ENCODE data around the gene GPR3.
"Not testable (repeated sequence)": the region's sequence is repeated elsewhere in the genome, so short reads cannot be mapped to it uniquely, and the experiment has no call there.

GPR3 gene

GRCh38 chr1:27374362-27375086 lies 17.9 kb upstream of the GPR3 start, which contains the start of gene FCN3:
Gene FCN3 (minus strand): TSS chr1:27374824. CDS start chr1:27374818, 6 bp downstream.
- H3K27ac ChIP-seq, result no peak within 1 kb of the TSS
- H4K20me1 ChIP-seq, result no peaks in the 10 kb centered on the region
- no peak within 1 kb of the TSS for H3K4me3 ChIP-seq
- peak within 1 kb of the TSS; percentile 51 for H3K4me2 ChIP-seq
- no peaks in the 10 kb centered on the region for H3K36me3 ChIP-seq
- TF ChIP-seq Cebpa-rat (IDR thresholded peaks at IDR 0.05), result no peak
- no peaks in the 10 kb centered on the region for H3K27me3 ChIP-seq
- no peaks in the 10 kb centered on the region for H3K9me3 ChIP-seq
- peaks cover 58% of the 10 kb centered on the region for H3K4me1 ChIP-seq
- H3K9ac ChIP-seq, result no peak within 1 kb of the TSS

GRCh38 chr1:27377760-27378495 lies 14.5 kb upstream of the GPR3 start:
- no peak overlapping the region for H3K4me3 ChIP-seq
- H3K9ac ChIP-seq, result no peak overlapping the region
- no peaks in the 10 kb centered on the region for H3K27me3 ChIP-seq
- peaks cover 33% of the 10 kb centered on the region for H3K4me1 ChIP-seq
- no peaks in the 10 kb centered on the region for H4K20me1 ChIP-seq
- H3K4me2 ChIP-seq, result peak overlapping the region; percentile 50
- no peak overlapping the region for H3K27ac ChIP-seq
- H3K36me3 ChIP-seq, result no peaks in the 10 kb centered on the region
- no peak for TF ChIP-seq Cebpa-rat (IDR thresholded peaks at IDR 0.05)
- H3K9me3 ChIP-seq, result no peaks in the 10 kb centered on the region

GRCh38 chr1:27379564-27380122 lies 12.8 kb upstream of the GPR3 start:
- H3K27me3 ChIP-seq, result no peaks in the 10 kb centered on the region
- H4K20me1 ChIP-seq, result no peaks in the 10 kb centered on the region
- H3K9me3 ChIP-seq, result no peaks in the 10 kb centered on the region
- no peak overlapping the region for H3K4me2 ChIP-seq
- no peak for TF ChIP-seq Cebpa-rat (IDR thresholded peaks at IDR 0.05)
- no peak overlapping the region for H3K4me3 ChIP-seq
- peaks cover 19% of the 10 kb centered on the region for H3K4me1 ChIP-seq
- no peak overlapping the region for H3K9ac ChIP-seq
- H3K27ac ChIP-seq, result no peak overlapping the region
- no peaks in the 10 kb centered on the region for H3K36me3 ChIP-seq

- Histone ChIP-seq H3K4me2 (no peak overlapping the region), H3K4me1 (peaks cover 13% of the 10 kb centered on the region)
Observed at GRCh38 chr1:27380224-27380623, 12.2 kb upstream of the GPR3 start.

DNA sequence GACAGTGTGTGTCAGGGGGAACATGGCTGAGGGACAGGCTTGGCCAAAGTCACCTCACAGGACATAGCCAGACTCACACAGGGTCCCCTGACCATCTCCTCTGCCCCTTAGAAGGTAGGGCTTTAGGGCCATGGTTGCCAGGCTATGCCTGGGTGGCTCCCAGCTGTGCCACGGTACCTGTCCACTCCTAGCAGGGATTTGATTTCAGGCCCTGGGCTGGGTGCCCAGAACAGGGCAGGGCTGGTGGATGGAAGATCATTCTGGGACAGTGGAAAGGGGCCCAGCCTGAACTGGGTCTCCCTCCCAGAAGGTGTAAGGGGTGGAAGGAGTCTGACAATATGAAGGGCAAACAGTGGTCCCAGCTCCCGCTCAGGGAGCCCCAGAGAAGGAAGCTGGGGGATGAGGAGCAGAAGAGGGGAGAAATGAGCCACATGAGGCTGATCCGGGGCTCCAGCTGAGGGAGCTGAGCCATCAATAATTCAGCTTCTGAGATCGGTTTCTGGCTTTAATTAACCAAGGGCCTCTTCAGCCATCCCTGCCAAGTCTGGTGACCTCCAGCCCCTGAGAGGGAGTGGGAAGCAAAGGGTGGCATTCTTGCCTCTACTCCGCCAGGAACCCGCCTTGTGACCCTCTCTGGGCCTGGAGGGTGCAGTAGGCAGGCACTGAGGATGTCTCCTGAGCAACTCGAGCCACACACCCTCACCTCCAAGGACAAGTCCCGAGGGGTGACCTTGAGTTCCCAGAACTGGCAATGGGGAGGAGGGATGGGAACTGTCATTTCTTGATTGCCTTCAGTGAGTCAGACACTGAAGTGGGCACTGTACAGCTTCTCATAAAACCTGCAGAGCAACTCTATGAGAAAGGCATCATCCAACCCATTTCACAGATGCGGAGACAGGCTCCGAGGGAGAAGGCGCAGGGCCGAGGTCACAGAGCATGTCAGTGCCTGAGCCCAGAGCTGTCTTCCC lies 11.4 kb upstream of the GPR3 start:
- no peak for TF ChIP-seq Cebpa-rat (IDR thresholded peaks at IDR 0.05)
- H3K4me1 ChIP-seq, result peaks cover 13% of the 10 kb centered on the region
- H4K20me1 ChIP-seq, result no peaks in the 10 kb centered on the region
- H3K9me3 ChIP-seq, result no peaks in the 10 kb centered on the region
- H3K27ac ChIP-seq, result no peak overlapping the region
- H3K4me3 ChIP-seq, result no peak overlapping the region
- no peak overlapping the region for H3K4me2 ChIP-seq
- H3K9ac ChIP-seq, result no peak overlapping the region
- no peaks in the 10 kb centered on the region for H3K27me3 ChIP-seq
- H3K36me3 ChIP-seq, result no peaks in the 10 kb centered on the region

More at GRCh38 chr1:27380224-27380623, 12.2 kb upstream of the GPR3 start:
- no peaks in the 10 kb centered on the region for H3K36me3 ChIP-seq
- no peaks in the 10 kb centered on the region for H3K27me3 ChIP-seq
- no peak overlapping the region for H3K9ac ChIP-seq
- no peaks in the 10 kb centered on the region for H4K20me1 ChIP-seq
- no peak overlapping the region for H3K4me3 ChIP-seq
- TF ChIP-seq Cebpa-rat (IDR thresholded peaks at IDR 0.05), result no peak
- no peaks in the 10 kb centered on the region for H3K9me3 ChIP-seq
- no peak overlapping the region for H3K27ac ChIP-seq

- TF ChIP-seq Cebpa-rat (IDR thresholded peaks at IDR 0.05), result no peak
- H3K4me2 ChIP-seq, result no peak overlapping the region
- peaks cover 13% of the 10 kb centered on the region for H3K4me1 ChIP-seq
- H3K9ac ChIP-seq, result no peak overlapping the region
- H3K27ac ChIP-seq, result no peak overlapping the region
- H3K4me3 ChIP-seq, result no peak overlapping the region
- H3K36me3 ChIP-seq, result no peaks in the 10 kb centered on the region
- no peaks in the 10 kb centered on the region for H3K27me3 ChIP-seq
- H3K9me3 ChIP-seq, result no peaks in the 10 kb centered on the region
- no peaks in the 10 kb centered on the region for H4K20me1 ChIP-seq
Observed at GRCh38 chr1:27381969-27382762, 10.3 kb upstream of the GPR3 start.

GRCh38 chr1:27383039-27383605 lies 9.3 kb upstream of the GPR3 start, which contains the start of gene CD164L2:
Gene CD164L2 (minus strand): TSS chr1:27383333. CDS start chr1:27383239, 94 bp downstream.
- TF ChIP-seq Cebpa-rat (IDR thresholded peaks at IDR 0.05), result no peak
- H3K4me2 ChIP-seq, result no peak within 1 kb of the TSS
- no peaks in the 10 kb centered on the region for H4K20me1 ChIP-seq
- no peak within 1 kb of the TSS for H3K27ac ChIP-seq
- H3K4me1 ChIP-seq, result peaks cover 4% of the 10 kb centered on the region
- H3K9ac ChIP-seq, result no peak within 1 kb of the TSS
- H3K36me3 ChIP-seq, result no peaks in the 10 kb centered on the region
- no peak within 1 kb of the TSS for H3K4me3 ChIP-seq
- no peaks in the 10 kb centered on the region for H3K9me3 ChIP-seq
- no peaks in the 10 kb centered on the region for H3K27me3 ChIP-seq

- Histone ChIP-seq H3K36me3 (no peaks in the 10 kb centered on the region), H3K27ac (no peak overlapping the region), H3K9me3 (no peaks in the 10 kb centered on the region), H3K4me3 (no peak overlapping the region), H3K9ac (no peak overlapping the region), H3K4me2 (no peak overlapping the region), H4K20me1 (no peaks in the 10 kb centered on the region), H3K4me1 (no peaks in the 10 kb centered on the region), H3K27me3 (no peaks in the 10 kb centered on the region)
- no peak for TF ChIP-seq Cebpa-rat (IDR thresholded peaks at IDR 0.05)
Observed at GRCh38 chr1:27383661-27384060, 8.8 kb upstream of the GPR3 start.

- H3K36me3 ChIP-seq, H3K9ac ChIP-seq, H3K27me3 ChIP-seq, H3K4me1 ChIP-seq, H3K4me3 ChIP-seq, H4K20me1 ChIP-seq, H3K9me3 ChIP-seq, H3K27ac ChIP-seq, H3K4me2 ChIP-seq: not testable (repeated sequence)
Observed at GRCh38 chr1:27384797-27385196, 7.6 kb upstream of the GPR3 start.

All from BLaER1 (cell line).